ENCODE data around the gene ADNP.

ADNP gene

GRCh38 chr20:50867805-50868204, 63.4 kb downstream of the ADNP start:
- Histone ChIP-seq H2BK120ac (ENCODE audit: low read depth, low read length) (no peak overlapping the region), H3K79me2 (ENCODE audit: control insufficient read depth, insufficient read depth, low read length) (no peaks in the 10 kb centered on the region), H3K4ac (ENCODE audit: low read depth, low read length) (no peak overlapping the region), H4K5ac (ENCODE audit: low read length) (no peak overlapping the region), H2BK5ac (ENCODE audit: low read length) (no peak overlapping the region), H3K9ac (ENCODE audit: low read length) (no peak overlapping the region), H3K4me3 (ENCODE audit: low read length) (no peak overlapping the region), H3K4me1 (ENCODE audit: control insufficient read depth, low read depth, low read length) (peaks cover 11% of the 10 kb centered on the region), H3K27ac (ENCODE audit: low read depth, low read length) (no peak overlapping the region), H3K79me1 (ENCODE audit: low read length) (no peaks in the 10 kb centered on the region), H3K4me2 (ENCODE audit: low read length) (no peak overlapping the region), H3K56ac (ENCODE audit: low read length) (no peak overlapping the region), H3K27me3 (ENCODE audit: insufficient read depth, low read length, poor library complexity) (no peaks in the 10 kb centered on the region), H4K8ac (ENCODE audit: low read depth, low read length) (no peak overlapping the region), H3K18ac (ENCODE audit: low read length) (no peak overlapping the region), H2BK15ac (replicated peaks; ENCODE audit: low read depth) (no peak overlapping the region), H3K36me3 (ENCODE audit: control insufficient read depth, insufficient read depth, low read length) (no peaks in the 10 kb centered on the region), H2AK5ac (ENCODE audit: low read length) (no peak overlapping the region), H3K23ac (ENCODE audit: low read length) (no peak overlapping the region)
- WGBS (ENCODE audit: extremely low coverage, insufficient coverage, low lambda C conversion rate) = no CpG with 5 or more reads among the region's 6 CpGs
- DNase-seq = no peak

GRCh38 chr20:50866831-50867230, 64.4 kb downstream of the ADNP start:
- Histone ChIP-seq H3K79me2 (ENCODE audit: control insufficient read depth, insufficient read depth, low read length) (no peaks in the 10 kb centered on the region), H3K4me2 (ENCODE audit: low read length) (no peak overlapping the region), H3K4me3 (ENCODE audit: low read length) (no peak overlapping the region), H2BK15ac (replicated peaks; ENCODE audit: low read depth) (no peak overlapping the region), H3K36me3 (ENCODE audit: control insufficient read depth, insufficient read depth, low read length) (no peaks in the 10 kb centered on the region), H3K18ac (ENCODE audit: low read length) (no peak overlapping the region), H4K8ac (ENCODE audit: low read depth, low read length) (no peak overlapping the region), H3K27ac (ENCODE audit: low read depth, low read length) (no peak overlapping the region), H3K27me3 (ENCODE audit: insufficient read depth, low read length, poor library complexity) (no peaks in the 10 kb centered on the region), H3K56ac (ENCODE audit: low read length) (no peak overlapping the region), H2BK5ac (ENCODE audit: low read length) (no peak overlapping the region), H2AK5ac (ENCODE audit: low read length) (no peak overlapping the region), H3K79me1 (ENCODE audit: low read length) (no peaks in the 10 kb centered on the region), H3K23ac (ENCODE audit: low read length) (no peak overlapping the region), H3K4me1 (ENCODE audit: control insufficient read depth, low read depth, low read length) (peaks cover 11% of the 10 kb centered on the region), H3K9ac (ENCODE audit: low read length) (no peak overlapping the region), H2BK120ac (ENCODE audit: low read depth, low read length) (no peak overlapping the region), H4K5ac (ENCODE audit: low read length) (no peak overlapping the region), H3K4ac (ENCODE audit: low read depth, low read length) (no peak overlapping the region)
- no CpG with 5 or more reads among the region's 9 CpGs for WGBS (ENCODE audit: extremely low coverage, insufficient coverage, low lambda C conversion rate)
- DNase-seq = no peak

- Histone ChIP-seq H3K56ac (ENCODE audit: low read length) (no peak overlapping the region), H3K79me2 (ENCODE audit: control insufficient read depth, insufficient read depth, low read length) (no peaks in the 10 kb centered on the region), H4K8ac (ENCODE audit: low read depth, low read length) (no peak overlapping the region), H3K36me3 (ENCODE audit: control insufficient read depth, insufficient read depth, low read length) (no peaks in the 10 kb centered on the region), H4K5ac (ENCODE audit: low read length) (no peak overlapping the region), H2AK5ac (ENCODE audit: low read length) (no peak overlapping the region), H3K27me3 (ENCODE audit: insufficient read depth, low read length, poor library complexity) (no peaks in the 10 kb centered on the region), H3K9ac (ENCODE audit: low read length) (no peak overlapping the region), H3K4ac (ENCODE audit: low read depth, low read length) (no peak overlapping the region), H3K27ac (ENCODE audit: low read depth, low read length) (no peak overlapping the region), H3K4me2 (ENCODE audit: low read length) (no peak overlapping the region), H3K4me1 (ENCODE audit: control insufficient read depth, low read depth, low read length) (peaks cover 7% of the 10 kb centered on the region), H3K18ac (ENCODE audit: low read length) (no peak overlapping the region), H3K79me1 (ENCODE audit: low read length) (no peaks in the 10 kb centered on the region), H3K4me3 (ENCODE audit: low read length) (no peak overlapping the region), H2BK15ac (replicated peaks; ENCODE audit: low read depth) (no peak overlapping the region), H3K23ac (ENCODE audit: low read length) (no peak overlapping the region), H2BK5ac (ENCODE audit: low read length) (no peak overlapping the region), H2BK120ac (ENCODE audit: low read depth, low read length) (no peak overlapping the region)
- DNase-seq = no peak
- WGBS (ENCODE audit: extremely low coverage, insufficient coverage, low lambda C conversion rate) = no CpG with 5 or more reads among the region's 12 CpGs
Observed at GRCh38 chr20:50866036-50866685, 65.1 kb downstream of the ADNP start.

GRCh38 chr20:50865591-50865990, 65.6 kb downstream of the ADNP start:
- no peak overlapping the region for H3K56ac ChIP-seq (ENCODE audit: low read length)
- H3K4me1 ChIP-seq (ENCODE audit: control insufficient read depth, low read depth, low read length) = peaks cover 5% of the 10 kb centered on the region
- no peak overlapping the region for H4K5ac ChIP-seq (ENCODE audit: low read length)
- no peak overlapping the region for H3K27ac ChIP-seq (ENCODE audit: low read depth, low read length)
- no peak overlapping the region for H3K4me3 ChIP-seq (ENCODE audit: low read length)
- H4K8ac ChIP-seq (ENCODE audit: low read depth, low read length) = no peak overlapping the region
- no peaks in the 10 kb centered on the region for H3K27me3 ChIP-seq (ENCODE audit: insufficient read depth, low read length, poor library complexity)
- no peak overlapping the region for H2AK5ac ChIP-seq (ENCODE audit: low read length)
- H3K79me1 ChIP-seq (ENCODE audit: low read length) = no peaks in the 10 kb centered on the region
- no peaks in the 10 kb centered on the region for H3K79me2 ChIP-seq (ENCODE audit: control insufficient read depth, insufficient read depth, low read length)
- no peak overlapping the region for H3K18ac ChIP-seq (ENCODE audit: low read length)
- no peak for DNase-seq
- no peak overlapping the region for H3K4ac ChIP-seq (ENCODE audit: low read depth, low read length)
- no CpG with 5 or more reads among the region's 7 CpGs for WGBS (ENCODE audit: extremely low coverage, insufficient coverage, low lambda C conversion rate)
- no peak overlapping the region for H3K9ac ChIP-seq (ENCODE audit: low read length)
- H2BK5ac ChIP-seq (ENCODE audit: low read length) = no peak overlapping the region
- no peak overlapping the region for H3K23ac ChIP-seq (ENCODE audit: low read length)
- H2BK120ac ChIP-seq (ENCODE audit: low read depth, low read length) = no peak overlapping the region
- H2BK15ac ChIP-seq (replicated peaks; ENCODE audit: low read depth) = no peak overlapping the region
- no peak overlapping the region for H3K4me2 ChIP-seq (ENCODE audit: low read length)
- no peaks in the 10 kb centered on the region for H3K36me3 ChIP-seq (ENCODE audit: control insufficient read depth, insufficient read depth, low read length)

GRCh38 chr20:50865114-50865513, 66.1 kb downstream of the ADNP start:
- H3K18ac ChIP-seq (ENCODE audit: low read length) = no peak overlapping the region
- H3K79me1 ChIP-seq (ENCODE audit: low read length) = no peaks in the 10 kb centered on the region
- no peak overlapping the region for H3K56ac ChIP-seq (ENCODE audit: low read length)
- no peak overlapping the region for H2BK5ac ChIP-seq (ENCODE audit: low read length)
- H3K27me3 ChIP-seq (ENCODE audit: insufficient read depth, low read length, poor library complexity) = no peaks in the 10 kb centered on the region
- H3K4me3 ChIP-seq (ENCODE audit: low read length) = no peak overlapping the region
- no peak overlapping the region for H2AK5ac ChIP-seq (ENCODE audit: low read length)
- no CpG with 5 or more reads among the region's 6 CpGs for WGBS (ENCODE audit: extremely low coverage, insufficient coverage, low lambda C conversion rate)
- no peak overlapping the region for H3K4ac ChIP-seq (ENCODE audit: low read depth, low read length)
- no peaks in the 10 kb centered on the region for H3K4me1 ChIP-seq (ENCODE audit: control insufficient read depth, low read depth, low read length)
- H3K79me2 ChIP-seq (ENCODE audit: control insufficient read depth, insufficient read depth, low read length) = no peaks in the 10 kb centered on the region
- DNase-seq = no peak
- no peak overlapping the region for H4K5ac ChIP-seq (ENCODE audit: low read length)
- no peak overlapping the region for H4K8ac ChIP-seq (ENCODE audit: low read depth, low read length)
- no peak overlapping the region for H3K27ac ChIP-seq (ENCODE audit: low read depth, low read length)
- H3K23ac ChIP-seq (ENCODE audit: low read length) = no peak overlapping the region
- H2BK120ac ChIP-seq (ENCODE audit: low read depth, low read length) = no peak overlapping the region
- H3K4me2 ChIP-seq (ENCODE audit: low read length) = no peak overlapping the region
- H3K36me3 ChIP-seq (ENCODE audit: control insufficient read depth, insufficient read depth, low read length) = no peaks in the 10 kb centered on the region
- H2BK15ac ChIP-seq (replicated peaks; ENCODE audit: low read depth) = no peak overlapping the region
- H3K9ac ChIP-seq (ENCODE audit: low read length) = no peak overlapping the region

DNA sequence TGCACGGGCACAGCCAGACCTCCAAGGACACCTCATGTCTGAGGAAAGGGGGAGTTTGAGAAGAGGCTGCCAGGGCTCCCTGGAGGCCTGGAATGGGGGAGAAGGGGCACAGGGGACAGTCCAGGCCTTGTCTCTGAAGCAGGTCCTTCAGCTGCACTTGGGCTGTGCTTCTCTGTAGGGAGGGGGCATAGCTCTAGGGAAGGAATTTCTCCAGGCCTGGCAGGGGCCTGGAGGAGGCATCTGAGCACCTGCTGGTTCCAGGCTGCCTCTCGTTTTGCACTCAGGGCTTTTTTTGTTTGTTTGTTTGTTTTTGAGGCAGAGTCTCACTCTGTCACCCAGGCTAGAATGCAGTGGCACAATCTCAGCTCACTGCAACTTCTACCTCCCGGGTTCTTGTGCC, 68.7 kb downstream of the ADNP start:
- no peak overlapping the region for H2BK5ac ChIP-seq (ENCODE audit: low read length)
- no peak overlapping the region for H4K8ac ChIP-seq (ENCODE audit: low read depth, low read length)
- H3K36me3 ChIP-seq (ENCODE audit: control insufficient read depth, insufficient read depth, low read length) = no peaks in the 10 kb centered on the region
- no peaks in the 10 kb centered on the region for H3K79me1 ChIP-seq (ENCODE audit: low read length)
- H3K4me1 ChIP-seq (ENCODE audit: control insufficient read depth, low read depth, low read length) = no peaks in the 10 kb centered on the region
- H3K9ac ChIP-seq (ENCODE audit: low read length) = no peak overlapping the region
- no peak overlapping the region for H3K18ac ChIP-seq (ENCODE audit: low read length)
- H3K23ac ChIP-seq (ENCODE audit: low read length) = no peak overlapping the region
- H3K4me2 ChIP-seq (ENCODE audit: low read length) = no peak overlapping the region
- no peak overlapping the region for H2BK15ac ChIP-seq (replicated peaks; ENCODE audit: low read depth)
- no peak overlapping the region for H3K4ac ChIP-seq (ENCODE audit: low read depth, low read length)
- H3K4me3 ChIP-seq (ENCODE audit: low read length) = no peak overlapping the region
- H3K79me2 ChIP-seq (ENCODE audit: control insufficient read depth, insufficient read depth, low read length) = no peaks in the 10 kb centered on the region
- no peak for DNase-seq
- no peaks in the 10 kb centered on the region for H3K27me3 ChIP-seq (ENCODE audit: insufficient read depth, low read length, poor library complexity)
- no peak overlapping the region for H2BK120ac ChIP-seq (ENCODE audit: low read depth, low read length)
- WGBS (ENCODE audit: extremely low coverage, insufficient coverage, low lambda C conversion rate) = no CpG with 5 or more reads among the region's 3 CpGs
- H3K27ac ChIP-seq (ENCODE audit: low read depth, low read length) = no peak overlapping the region
- H3K56ac ChIP-seq (ENCODE audit: low read length) = no peak overlapping the region
- no peak overlapping the region for H4K5ac ChIP-seq (ENCODE audit: low read length)
- no peak overlapping the region for H2AK5ac ChIP-seq (ENCODE audit: low read length)

Data from mesendoderm (in vitro differentiated cells).